Left ventricle myocardium inferior (tissue), 1 donor: Measurements from ENCODE around the gene FHAD1. TPM values are rescaled to one million over a fixed set of nuclear protein-coding genes. Genes with fewer than 3 reads are reported as not detected.
A peak's percentile ranks its signal among the peaks of the same experiment; 100 is the strongest.

Source experiments
- DNase-seq: peaks from one replicate; pipeline ENCODE4 v3.0.0-alpha.2; 2020
- H3K27ac ChIP-seq: fragments of 200-600 bp; replicated peaks from 2 replicates; pipeline ENCODE4 v1.8.0; 2021
- H3K27me3 ChIP-seq: fragments of 200-600 bp; 2 replicates; pipeline ENCODE4 v1.8.0; 2021; ENCODE audit warnings: low read depth
- H3K36me3 ChIP-seq: fragments of 200-600 bp; 2 replicates; pipeline ENCODE4 v1.8.0; 2021
- H3K4me1 ChIP-seq: fragments of 200-600 bp; 2 replicates; pipeline ENCODE4 v1.8.0; 2021
- H3K4me3 ChIP-seq: fragments of 200-600 bp; 2 replicates; pipeline ENCODE4 v1.8.0; 2021; ENCODE audit warnings: mild to moderate bottlenecking, moderate library complexity
- H3K9me3 ChIP-seq: fragments of 200-600 bp; replicated peaks from 2 replicates; pipeline ENCODE4 v1.8.0; 2021
- intact Hi-C: fragments of 100-400 bp; cut with micrococcal nuclease; formaldehyde crosslinking; loops from one replicate; pipeline ENCODE4 v1.11.0; 2022
- total RNA-seq: library from RNA; stranded (reverse); fragmentation: NEBNext Ultra II Directional; extraction: Animal tissue kit (Norgen Biotek cat#: 25700); gene quantifications from one replicate; pipeline ENCODE4 v1.2.1, GENCODE V29; 2021
- TF ChIP-seq, protein P1 (sequence below): fragments of 200-600 bp; IDR thresholded peaks from 2 replicates; pipeline ENCODE4 v1.8.0; 2021; ENCODE audit warnings: antibody characterized with exemption, mild to moderate bottlenecking, borderline replicate concordance
- donor health status: DM: no; HTN: yes; CAD: no; lungs with severe emphysema.

The FHAD1 gene
- total RNA-seq, 1 donor from 2014 or later = not detected

DNA sequence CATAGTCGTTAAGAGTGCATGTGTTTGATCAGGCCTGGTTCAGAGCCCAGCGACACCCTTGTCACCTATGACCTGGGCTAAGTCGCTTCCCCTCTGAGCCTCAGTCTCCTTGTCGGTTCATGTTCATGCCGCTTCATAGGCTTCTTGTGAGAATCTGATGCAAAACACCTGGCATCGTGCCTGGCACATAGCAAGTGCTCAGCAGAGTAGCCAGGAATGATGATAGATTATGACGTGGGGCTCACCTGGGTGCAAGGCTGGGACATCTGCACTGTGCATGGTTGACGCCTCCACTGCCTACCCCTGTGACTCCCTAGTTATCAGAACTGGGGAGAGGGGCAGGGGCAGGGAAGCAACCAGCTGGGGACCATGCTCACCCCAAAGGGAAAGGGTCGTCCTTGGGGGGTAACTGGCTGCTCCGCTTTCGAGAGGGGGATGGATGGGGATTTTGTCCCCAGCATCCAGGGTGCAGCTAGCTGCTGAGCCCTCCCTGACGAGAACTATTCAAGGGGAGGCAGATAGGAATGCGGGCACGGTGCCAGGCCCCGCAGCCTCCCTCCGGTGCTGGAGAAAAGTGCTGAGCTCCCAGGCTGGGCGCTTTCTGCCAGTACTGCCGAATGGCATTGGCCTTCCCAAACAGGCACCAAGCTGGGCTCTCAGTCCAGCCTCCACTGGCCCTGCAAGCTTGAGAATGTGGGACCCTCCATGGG, 171.9 kb downstream of the FHAD1 start:
- Histone ChIP-seq H3K4me1 (peaks cover 85% of the 10 kb centered on the region), H3K9me3 (no peaks in the 10 kb centered on the region), H3K27ac (peak overlapping the region; percentile 44), H3K36me3 (no peaks in the 10 kb centered on the region), H3K27me3 (no peaks in the 10 kb centered on the region), H3K4me3 (no peak overlapping the region)
- no peak for DNase-seq
- TF ChIP-seq, protein P1, sequence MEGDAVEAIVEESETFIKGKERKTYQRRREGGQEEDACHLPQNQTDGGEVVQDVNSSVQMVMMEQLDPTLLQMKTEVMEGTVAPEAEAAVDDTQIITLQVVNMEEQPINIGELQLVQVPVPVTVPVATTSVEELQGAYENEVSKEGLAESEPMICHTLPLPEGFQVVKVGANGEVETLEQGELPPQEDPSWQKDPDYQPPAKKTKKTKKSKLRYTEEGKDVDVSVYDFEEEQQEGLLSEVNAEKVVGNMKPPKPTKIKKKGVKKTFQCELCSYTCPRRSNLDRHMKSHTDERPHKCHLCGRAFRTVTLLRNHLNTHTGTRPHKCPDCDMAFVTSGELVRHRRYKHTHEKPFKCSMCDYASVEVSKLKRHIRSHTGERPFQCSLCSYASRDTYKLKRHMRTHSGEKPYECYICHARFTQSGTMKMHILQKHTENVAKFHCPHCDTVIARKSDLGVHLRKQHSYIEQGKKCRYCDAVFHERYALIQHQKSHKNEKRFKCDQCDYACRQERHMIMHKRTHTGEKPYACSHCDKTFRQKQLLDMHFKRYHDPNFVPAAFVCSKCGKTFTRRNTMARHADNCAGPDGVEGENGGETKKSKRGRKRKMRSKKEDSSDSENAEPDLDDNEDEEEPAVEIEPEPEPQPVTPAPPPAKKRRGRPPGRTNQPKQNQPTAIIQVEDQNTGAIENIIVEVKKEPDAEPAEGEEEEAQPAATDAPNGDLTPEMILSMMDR = no peak
- intact Hi-C loops = no loop called here

DNA sequence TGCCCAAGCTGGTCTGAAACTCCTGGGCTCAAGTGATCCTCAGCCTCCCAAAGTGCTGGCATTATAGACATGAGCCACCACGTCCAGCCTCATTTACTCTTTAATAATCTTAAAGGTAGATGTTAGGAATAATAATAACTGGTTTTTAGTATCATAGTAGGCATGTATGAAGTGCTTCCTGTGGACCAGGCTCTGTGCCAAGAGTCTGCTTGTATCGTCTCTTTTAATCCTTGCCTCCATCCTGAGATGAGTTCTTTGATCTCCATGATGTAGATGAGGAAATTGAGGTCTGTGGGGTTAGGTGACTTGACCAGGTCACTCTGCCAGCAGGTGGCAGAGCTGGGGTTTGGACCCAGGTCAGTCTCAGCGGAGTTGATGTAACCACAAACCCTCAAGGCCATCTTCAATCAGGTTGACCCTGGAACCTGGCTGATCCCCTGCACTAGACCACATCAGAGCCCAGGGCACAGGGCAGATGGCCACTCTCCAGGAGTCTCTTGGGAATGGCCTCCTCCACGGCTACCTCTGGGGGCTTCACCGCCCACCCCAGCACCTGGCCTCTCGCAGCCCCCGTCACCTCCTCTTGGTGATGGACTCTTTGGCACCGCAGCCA, 173.9 kb downstream of the FHAD1 start:
- no peaks in the 10 kb centered on the region for H3K9me3 ChIP-seq
- H3K4me3 ChIP-seq = no peak overlapping the region
- TF ChIP-seq, protein P1 = no peak
- DNase-seq = no peak
- H3K27me3 ChIP-seq = no peaks in the 10 kb centered on the region
- no peak overlapping the region for H3K27ac ChIP-seq
- H3K36me3 ChIP-seq = no peaks in the 10 kb centered on the region
- intact Hi-C loops = no loop called here
- H3K4me1 ChIP-seq = peaks cover 79% of the 10 kb centered on the region

- H3K4me1 ChIP-seq = peaks cover 79% of the 10 kb centered on the region
- intact Hi-C loops = no loop called here
These were observed 175.8 kb downstream of the FHAD1 start for GRCh38 chr1:15422871-15423270.

GRCh38 chr1:15423355-15424077, 176.5 kb downstream of the FHAD1 start:
- Histone ChIP-seq H3K9me3 (no peaks in the 10 kb centered on the region), H3K27me3 (no peaks in the 10 kb centered on the region), H3K4me1 (peaks cover 77% of the 10 kb centered on the region), H3K27ac (no peak overlapping the region), H3K4me3 (no peak overlapping the region), H3K36me3 (peaks cover 14% of the 10 kb centered on the region)
- intact Hi-C loops = no loop called here
- TF ChIP-seq, protein P1 = no peak
- DNase-seq = no peak

More at GRCh38 chr1:15422871-15423270, 175.8 kb downstream of the FHAD1 start:
- Histone ChIP-seq H3K4me3 (no peak overlapping the region), H3K9me3 (no peaks in the 10 kb centered on the region), H3K36me3 (peaks cover 9% of the 10 kb centered on the region), H3K27me3 (no peaks in the 10 kb centered on the region), H3K27ac (no peak overlapping the region)
- TF ChIP-seq, protein P1 = no peak
- DNase-seq = no peak

GRCh38 chr1:15424146-15424667, 177.2 kb downstream of the FHAD1 start:
- DNase-seq = no peak
- TF ChIP-seq, protein P1 = no peak
- H3K27me3 ChIP-seq = no peaks in the 10 kb centered on the region
- peaks cover 21% of the 10 kb centered on the region for H3K36me3 ChIP-seq
- no peak overlapping the region for H3K4me3 ChIP-seq
- no peaks in the 10 kb centered on the region for H3K9me3 ChIP-seq
- H3K4me1 ChIP-seq = peaks cover 70% of the 10 kb centered on the region
- intact Hi-C loops = no loop called here
- no peak overlapping the region for H3K27ac ChIP-seq
